ENCODE measurements around the gene EGFLAM.

The EGFLAM gene

DNA sequence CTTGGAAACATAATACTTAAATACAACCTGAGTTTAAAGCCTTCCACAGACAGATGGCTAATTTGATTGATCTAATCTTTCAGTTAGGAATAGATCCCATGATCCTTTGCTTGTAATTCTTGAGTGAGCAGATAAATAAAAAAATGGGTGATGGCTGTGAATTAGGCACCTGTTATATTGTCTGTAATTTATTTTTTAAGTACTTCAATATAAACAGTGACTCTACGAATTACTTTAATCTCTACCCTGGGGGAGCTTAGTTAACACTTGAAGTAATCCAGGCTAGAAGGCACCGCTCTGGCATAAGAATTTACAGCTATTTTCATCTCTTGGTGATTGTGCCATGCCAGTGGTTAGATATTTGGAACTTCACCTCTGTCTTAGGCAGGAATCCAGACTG lies 9.0 kb downstream of the EGFLAM start:
- DNase-seq, result no peak

DNA sequence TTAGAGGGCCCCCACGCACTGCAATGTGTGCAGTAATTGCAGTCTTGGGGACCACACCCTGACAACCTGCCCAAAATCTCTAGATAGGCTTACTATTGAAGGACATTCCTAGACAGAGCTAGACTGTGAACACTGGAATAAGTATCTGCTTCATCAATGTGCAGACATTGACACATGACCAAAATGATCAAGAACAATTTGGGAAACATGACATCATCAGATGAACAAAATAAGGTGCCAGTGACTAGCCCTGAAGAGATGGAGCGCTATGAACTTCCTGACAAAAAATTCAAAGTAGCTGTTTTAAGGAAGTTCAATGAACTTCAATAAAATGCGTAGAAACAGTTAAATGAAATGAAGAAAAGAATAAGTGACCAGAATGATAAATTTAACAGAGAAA lies 15.3 kb downstream of the EGFLAM start:
- DNase-seq, result no peak

DNA sequence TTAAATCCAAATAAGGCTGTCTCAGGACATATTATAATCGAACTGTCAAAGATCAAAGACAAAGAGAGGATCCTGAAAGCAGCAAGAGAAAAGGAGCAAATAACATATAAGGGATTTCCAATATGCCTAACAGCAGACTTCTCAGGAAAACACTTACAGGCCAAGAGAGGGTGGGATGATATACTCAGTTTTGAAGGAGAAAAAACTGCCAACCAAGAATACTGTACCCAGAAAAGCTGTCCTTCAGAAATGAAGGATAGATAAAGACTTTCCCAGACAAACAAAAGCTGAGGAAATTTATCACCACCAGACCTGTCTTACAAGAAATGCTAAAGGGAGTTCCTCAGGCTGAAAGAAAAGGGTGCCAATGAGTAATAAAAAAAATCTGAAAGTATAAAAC lies 16.0 kb downstream of the EGFLAM start:
- DNase-seq, result no peak

DNA sequence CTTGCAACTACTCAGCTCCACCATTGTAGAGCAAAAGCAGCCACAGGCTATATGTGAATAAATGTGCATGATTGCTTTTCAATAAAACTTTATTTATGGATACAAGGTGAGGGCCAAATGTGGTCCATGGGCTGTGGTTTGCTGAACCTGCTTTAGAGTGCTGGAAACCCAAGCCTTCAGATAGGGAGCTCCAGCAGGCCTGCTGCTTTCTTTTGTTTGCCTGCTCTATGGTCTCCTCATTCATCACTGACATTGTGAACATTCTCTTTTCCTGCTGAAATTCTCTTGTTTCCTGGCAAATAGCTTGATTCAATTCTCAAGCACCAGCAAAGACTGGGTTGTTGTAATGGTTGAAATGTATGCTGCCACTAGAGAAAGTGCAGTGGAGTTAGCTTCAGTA lies 26.0 kb downstream of the EGFLAM start:
- no peak for DNase-seq

DNA sequence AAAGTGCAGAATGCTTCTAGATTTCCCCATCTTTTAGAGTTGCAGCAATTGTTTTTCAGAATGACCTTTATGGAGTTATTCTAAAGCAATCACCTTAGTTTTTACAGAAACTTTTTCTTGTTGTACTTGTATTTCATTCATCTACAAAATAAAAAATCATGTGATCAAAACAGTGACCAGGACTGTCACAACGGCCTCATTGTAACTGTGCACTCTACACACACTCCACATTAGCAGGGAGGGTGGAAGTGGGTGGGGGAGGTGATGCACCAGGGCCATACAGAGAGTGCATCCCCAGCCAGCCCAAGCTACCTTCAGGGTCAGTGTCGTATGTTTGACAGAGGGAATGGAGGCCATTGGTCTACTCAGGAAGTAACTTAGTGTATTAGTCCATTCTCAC lies 26.9 kb downstream of the EGFLAM start:
- no peak for DNase-seq

DNA sequence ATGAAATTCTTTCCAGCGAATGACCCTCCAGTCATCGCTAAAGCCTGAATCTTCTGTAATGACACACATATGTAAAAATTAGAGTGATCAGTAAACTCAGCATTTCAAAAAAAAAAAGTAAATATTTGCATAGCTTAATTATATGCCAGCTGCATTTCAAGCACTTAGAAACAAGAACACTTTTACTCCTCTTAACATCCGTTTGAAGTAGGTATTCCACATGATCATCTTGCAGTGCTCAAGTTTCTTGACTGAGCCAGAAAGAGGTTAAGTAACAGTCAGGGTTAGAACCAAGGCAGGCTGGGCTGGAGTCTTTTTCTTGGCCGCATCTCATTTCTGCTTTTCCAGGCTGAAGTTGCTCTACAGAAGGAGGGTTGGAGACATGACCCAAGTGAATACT lies 27.6 kb downstream of the EGFLAM start:
- no peak for DNase-seq

DNA sequence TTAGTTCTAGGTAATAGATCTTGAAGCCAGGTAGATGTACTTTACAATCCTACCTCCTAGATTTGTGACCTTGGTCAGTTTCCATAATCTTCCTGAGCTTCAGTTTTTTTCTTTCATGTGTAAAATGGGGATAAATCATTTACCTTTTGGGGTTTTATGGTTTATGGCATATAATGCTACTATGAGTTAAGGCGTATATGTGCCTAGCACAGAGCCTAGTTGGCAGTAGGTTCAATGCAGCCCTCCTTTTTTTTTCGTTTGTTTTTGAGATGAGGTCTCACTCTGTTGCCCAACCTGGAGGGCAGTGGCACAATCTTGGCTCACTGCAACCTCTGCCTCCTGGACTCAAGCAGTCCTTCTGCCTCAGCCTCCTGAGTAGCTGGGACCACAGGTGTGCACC lies 28.8 kb downstream of the EGFLAM start:
- DNase-seq, result no peak

DNA sequence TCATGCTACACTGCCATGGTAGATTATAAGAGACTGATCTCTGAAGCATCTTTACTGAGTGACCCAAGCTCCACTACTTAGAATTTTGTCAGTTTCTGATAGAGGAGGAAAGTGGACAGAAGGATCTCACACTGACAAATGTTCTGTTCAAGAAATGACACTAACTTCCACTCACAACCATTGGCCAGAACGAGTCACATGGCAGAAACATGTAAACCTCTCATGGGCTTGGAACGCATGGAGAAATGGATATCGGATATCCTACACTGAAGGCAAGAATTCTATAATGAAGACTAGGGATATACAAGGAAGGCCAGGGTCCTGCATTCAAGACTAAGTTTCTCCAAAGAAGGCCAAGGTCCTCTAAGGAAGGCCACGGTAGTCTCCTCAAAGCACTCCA lies 31.1 kb downstream of the EGFLAM start:
- no peak for DNase-seq

DNA sequence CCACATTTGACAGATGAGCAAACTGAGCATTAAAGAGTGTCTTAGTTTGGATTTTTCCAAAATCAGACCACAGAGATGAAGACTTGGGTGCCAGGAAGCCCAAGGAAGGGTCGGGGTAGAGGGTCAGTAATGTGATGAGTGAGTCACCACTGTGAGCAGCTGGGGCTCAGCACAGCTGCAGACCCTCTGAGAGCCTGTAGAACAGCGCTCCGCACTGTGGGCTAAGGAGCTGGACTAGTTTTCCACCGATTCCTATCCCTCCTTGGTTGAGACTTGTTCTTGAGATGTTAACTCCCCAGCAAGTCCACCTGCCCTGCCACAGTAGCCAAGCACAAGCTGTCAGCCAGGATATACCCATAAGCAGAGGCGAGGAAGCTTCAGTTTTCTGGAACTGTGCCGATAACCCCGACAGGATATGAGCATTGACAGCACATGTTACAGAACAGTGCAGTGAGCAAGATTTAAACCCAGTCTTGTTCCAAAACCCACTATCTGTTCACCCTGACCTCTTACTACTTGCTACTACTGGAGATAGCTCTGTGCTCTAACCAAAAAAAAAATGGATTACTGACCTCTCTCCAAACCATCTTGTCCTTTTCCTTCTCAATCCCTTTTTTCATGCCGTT lies 31.8 kb downstream of the EGFLAM start:
- no peak for DNase-seq

DNA sequence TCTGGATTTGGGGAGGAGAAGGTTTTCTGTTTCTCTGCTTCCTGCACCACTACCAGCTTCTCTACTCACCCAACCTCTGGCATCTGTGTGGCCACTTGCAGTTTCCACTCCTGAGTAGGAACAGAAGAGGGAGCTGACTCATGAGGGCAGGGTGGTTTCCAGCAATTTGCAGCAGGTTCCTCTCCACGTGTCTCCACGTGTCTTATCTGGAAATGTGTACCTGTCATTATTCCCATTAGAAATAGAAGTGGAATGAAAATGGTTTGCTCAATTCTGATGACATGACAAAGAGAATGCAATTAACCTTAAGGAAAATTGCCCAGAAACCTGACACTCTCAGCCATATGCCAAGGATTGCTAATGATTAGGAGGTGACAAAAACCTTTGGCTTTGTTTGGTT lies 33.0 kb downstream of the EGFLAM start:
- DNase-seq, result no peak

DNA sequence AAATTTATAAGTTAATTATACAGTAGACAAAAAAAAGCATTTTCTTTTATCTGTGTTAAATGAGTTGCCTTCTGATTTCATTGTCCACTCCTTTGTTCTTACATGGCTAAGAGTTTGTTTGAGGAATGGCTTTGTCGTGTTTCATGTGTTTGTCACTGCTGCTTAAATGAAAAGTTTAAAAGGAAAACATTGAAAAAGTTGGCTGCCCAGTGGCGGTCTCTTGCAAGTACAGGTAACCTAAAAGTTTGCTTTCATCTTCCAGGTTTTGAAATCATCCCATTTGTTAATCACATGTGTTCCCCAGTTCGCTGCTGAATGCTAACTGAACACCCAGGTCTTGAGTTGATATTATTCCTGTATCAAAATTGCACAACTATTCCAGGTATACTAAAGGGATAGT lies 33.9 kb downstream of the EGFLAM start:
- no peak for DNase-seq

DNA sequence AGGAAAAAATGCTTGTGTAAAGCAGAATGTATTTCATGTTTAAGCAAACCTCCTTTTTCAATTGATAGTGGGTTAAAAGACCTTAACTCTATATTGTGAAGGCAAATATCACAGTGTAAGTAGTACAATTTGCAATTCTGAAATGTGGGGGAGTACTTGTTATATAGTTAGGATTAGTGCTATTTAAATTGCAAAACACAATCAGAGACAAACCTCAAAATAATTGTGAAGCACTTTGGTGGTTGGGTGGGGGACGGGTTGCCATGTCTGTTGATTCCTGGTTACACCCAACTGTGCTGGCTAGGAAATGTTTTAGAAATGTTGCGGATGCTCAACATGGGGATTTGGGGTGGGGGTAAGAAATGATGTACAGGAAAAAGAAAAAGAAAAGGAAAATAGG lies 37.4 kb downstream of the EGFLAM start:
- DNase-seq, result no peak

DNA sequence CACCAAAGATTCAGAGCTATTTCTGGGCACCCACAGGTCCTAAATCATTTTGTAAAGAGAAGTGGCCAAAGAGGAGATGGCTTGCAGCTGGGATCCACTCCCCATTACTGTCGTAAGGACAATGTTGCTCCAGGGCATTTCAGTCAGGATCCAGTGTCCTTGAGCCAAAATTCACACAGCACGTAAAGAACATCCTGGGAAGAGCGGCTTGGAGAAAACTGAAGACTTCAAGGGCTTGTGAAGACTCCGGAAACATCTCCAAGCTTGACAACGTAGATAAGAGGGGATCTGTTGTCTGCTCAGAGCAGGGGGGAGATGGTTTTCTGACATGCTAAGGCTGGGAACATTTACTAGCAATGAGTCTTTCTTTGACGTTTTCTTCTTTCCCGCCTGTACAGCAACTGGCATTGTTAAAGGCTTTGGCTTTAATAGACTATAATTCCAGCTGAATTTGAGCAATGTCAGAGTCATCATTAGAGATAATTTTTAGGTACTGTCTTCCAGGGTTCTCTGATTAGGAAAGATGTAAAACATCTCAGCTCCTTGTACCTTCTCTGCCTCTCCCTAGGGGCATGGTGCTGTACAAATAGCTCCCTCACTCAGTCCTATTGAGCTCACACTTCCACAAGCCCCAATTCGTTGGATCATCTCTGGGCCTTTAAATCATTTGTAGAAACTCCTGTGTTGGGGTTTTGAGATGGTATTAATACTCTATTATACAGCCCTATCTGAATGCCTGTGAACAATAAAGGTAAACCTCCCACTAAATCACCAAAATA lies 39.7 kb downstream of the EGFLAM start:
- no peak for DNase-seq

DNA sequence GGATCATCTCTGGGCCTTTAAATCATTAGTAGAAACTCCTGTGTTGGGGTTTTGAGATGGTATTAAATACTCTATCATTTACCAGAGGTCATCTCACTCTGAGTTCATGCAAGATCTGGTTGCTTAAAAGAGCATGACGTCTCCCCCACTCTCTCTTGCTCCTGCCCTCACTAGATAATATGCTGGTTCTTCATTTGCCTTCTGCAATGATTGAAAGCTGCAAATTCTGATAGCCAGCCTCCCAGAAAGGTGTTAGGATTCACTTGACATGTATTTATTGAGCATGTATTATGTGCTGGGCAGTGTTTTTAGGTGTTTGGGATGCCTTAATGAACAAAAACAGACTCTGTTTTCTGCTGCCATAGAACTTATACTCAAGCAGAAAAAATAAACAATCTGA lies 41.2 kb downstream of the EGFLAM start:
- DNase-seq, result no peak

DNA sequence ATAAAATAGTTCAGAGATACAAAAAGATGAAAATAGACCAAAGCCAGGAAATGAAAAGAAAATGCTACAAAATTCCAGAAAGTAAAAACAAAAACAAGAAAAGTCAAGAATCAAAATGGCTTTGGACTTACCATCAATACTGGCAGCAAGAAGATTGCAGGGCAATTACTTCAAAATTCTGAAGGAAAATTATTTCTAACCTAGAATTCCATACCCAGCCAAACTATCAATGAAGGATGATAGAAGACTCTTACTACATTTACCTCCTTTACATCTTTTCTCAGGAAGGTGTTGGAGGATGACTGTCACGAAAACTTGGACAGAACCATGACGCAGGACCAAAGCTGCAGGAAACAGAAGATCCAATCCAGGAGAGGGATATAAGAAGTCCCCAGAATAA lies 46.8 kb downstream of the EGFLAM start:
- DNase-seq, result no peak

DNA sequence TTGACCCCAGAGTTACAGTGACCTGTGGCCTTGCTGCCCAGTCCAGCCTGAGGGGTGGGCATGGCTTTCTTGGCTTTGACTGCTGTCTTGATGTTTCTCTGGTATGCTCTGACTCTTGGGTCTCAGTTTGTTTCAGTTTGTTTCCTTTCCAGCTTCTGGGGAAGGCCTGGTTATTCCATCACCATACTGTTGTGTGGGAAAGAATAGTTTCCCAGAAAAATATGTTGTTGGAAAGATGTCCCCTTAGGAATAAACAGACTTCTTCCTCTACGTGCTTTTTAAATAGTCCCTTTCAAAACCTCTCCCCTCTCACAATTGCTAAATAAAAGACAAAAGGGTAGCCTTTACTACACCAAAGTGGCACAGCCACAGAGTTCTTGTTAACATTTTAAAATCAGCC lies 49.5 kb downstream of the EGFLAM start:
- no peak for DNase-seq

DNA sequence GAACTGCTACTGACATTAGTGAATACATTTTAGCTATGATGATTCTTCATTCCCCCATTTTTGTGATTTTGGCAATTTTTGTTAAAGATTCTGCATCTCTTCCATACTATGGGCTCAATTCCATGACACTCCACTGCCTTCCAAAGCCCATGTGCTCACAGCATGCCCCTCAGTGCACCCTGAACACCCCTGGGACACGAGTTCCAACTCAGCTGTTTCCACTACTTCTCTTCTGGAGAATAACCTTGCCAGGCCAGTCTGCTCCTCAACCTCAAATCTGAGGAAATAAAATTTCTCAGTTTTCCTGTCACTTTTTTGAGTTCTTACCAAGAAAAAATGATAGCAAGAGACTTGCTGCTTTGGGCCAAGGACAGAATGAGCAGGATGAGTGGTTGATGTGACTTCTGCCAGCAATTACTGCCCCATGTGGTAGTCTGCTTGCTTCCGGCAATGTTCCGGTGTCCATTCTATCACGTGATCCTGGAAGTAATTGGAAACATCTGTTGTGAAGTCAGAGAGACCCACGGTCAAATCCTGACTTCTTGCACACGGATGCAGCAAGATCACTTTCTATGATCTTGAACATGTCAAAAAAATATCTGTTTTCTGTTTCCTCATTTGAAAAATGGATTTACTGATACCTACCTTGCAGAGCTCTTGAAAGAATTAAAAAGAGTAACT lies 58.3 kb downstream of the EGFLAM start:
- DNase-seq, result no peak

DNA sequence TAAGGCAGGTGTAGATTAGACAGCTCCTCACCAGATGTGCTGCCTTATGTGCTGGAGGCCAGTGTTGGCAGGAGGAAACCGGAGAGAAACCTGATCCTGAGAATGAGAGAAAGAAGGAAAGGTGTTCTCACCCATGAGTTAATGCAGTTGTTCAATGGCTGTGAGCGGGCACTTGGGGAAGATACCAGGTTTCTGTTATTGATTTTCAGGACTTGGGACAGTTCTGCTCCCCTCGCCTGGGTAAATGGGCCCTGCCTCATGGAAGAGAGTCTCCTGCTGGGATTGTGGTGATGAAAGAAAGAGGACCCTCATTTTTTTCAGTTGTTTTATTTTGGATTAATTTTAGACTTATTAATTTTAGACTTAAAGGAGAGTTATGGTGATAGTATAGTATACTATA lies 59.5 kb downstream of the EGFLAM start:
- DNase-seq, result no peak

DNA sequence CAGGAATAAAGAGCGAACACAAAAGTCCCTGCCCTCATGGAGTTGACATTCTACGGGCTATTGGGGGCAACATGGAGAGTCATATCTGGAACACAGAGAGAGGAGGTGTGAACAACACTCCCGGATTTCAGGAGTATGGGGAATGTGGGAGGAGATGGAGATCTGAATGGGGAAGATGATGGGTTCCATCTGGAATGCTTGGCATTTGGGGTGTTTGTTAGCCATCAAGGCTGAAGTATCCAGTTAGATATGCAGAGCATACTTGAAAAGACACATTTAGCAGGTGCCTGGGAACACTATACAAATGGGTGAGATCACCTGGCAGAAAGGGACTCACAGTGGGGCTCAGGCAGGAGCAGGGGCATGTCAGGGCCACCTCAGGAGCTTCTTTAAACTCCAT lies 61.1 kb downstream of the EGFLAM start:
- DNase-seq, result no peak

DNA sequence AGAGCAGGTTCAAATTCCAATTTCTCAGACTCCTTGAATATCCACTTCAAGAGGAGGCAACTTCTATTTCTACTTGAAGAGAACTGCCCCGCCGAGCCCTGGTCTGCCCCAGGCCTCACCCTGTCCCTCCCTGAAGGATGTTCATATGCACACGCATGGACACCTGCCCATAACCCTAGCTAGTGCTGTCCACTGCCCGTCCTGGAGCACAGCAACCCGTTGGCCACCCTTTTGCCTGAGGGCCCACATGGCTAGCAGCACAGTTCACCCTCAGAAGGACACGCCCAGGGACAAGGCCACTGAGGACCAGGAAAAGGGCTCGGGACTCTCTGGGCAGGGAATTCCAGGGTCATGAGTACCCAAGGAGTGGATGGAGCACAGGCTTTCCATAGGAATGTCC lies 63.6 kb downstream of the EGFLAM start:
- no peak for DNase-seq

DNA sequence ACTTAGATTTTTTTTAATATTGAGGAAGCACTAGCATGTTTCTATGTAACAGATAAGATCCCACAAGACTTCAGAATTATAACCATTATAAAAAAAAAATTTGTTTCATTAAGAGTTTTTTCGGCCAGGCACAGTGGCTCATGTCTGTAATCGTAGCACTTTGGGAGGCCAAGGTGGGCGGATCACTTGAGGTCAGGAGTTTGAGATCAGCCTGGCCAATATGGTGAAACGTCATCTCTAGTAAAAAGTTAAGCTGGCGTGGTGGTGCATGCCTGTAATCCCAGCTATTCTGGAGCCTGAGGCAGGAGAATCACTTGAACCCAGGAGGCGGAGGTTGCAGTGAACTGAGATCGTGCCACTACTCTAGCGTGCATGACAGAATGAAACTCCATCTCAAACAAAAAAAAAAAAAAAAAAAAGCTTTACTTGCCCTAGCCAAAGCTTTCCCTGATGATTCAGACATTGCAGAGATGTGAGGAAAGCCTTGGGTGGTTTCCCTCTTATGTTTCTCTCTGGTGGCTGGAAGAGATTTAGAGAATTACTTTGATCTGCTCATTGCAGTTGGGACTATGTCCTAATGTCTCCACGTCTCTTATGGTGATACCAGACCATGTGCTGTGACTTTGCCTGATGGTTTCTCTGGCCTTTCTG lies 65.4 kb downstream of the EGFLAM start:
- DNase-seq, result no peak

DNA sequence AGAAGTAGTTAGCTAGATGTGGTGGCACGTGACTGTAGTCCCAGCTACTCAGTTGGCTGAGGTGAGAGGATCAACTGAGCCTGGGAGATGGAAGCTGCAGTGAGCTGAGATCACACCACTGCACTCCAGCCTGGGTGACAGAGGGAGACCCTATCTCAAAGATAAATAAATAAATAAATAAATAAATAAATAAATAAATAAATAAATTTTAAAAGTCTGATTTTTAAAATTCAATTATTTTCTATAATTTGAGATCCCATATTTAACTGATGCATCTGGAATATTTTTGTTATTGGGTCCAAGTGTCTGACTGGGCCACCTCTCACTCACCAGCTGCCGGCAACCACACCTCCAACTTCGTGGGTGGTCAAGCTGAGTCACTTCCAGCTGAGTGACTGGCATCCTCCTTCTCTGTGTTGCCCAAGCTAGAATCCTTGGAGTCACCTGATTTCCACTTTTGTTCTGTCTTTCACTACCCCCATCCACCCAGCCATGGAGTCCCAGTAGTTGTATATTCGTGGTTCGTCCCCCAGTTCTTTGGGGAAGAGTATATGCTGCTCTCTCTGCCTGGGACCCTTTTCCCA lies 70.9 kb downstream of the EGFLAM start:
- no peak for DNase-seq

DNA sequence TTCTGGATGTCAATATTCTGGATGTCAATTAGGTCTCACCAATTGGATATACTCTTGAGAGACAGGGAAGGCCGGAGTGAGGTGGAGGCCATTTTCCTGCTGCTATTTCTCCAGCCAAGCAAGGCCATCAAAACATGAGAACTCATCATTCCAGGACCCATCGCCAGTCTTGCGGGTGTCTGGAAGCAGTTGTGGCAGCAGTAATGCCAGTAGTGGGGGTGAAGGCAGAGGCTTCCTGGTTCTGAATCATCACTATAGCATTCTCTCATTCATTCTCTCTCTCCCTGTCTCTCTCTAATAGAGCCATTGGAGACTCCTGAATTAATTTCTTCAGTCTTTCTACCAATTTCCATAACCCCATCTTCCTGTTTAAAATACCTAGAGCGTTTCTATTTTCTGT lies 71.8 kb downstream of the EGFLAM start:
- no peak for DNase-seq

DNA sequence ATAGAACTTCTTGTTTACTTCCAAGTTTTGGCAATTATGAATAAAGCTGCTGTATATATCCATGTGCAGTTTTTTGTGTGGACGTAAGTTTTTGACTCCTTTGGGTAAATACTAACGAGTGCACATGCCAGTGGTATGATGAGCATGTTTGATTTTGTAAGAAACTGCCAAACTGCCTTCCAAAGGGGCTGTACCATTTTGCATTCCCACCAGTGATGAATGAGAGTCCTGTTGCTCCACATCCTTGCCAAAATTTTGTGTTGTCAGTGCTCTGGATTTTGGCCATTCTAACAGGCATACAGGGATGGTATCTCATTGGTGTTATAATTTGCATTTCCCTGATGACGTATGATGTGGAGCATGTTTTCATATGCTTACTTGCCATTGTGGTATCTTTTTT lies 73.5 kb downstream of the EGFLAM start:
- DNase-seq, result no peak

All from activated CD4-positive, alpha-beta T cell treated with anti-CD3 and anti-CD28 coated beads, Interleukin-2, amount 50 U/mL, for 1 hour (primary cell).